ENCODE data around the gene STK24.

- TF ChIP-seq, protein P1, sequence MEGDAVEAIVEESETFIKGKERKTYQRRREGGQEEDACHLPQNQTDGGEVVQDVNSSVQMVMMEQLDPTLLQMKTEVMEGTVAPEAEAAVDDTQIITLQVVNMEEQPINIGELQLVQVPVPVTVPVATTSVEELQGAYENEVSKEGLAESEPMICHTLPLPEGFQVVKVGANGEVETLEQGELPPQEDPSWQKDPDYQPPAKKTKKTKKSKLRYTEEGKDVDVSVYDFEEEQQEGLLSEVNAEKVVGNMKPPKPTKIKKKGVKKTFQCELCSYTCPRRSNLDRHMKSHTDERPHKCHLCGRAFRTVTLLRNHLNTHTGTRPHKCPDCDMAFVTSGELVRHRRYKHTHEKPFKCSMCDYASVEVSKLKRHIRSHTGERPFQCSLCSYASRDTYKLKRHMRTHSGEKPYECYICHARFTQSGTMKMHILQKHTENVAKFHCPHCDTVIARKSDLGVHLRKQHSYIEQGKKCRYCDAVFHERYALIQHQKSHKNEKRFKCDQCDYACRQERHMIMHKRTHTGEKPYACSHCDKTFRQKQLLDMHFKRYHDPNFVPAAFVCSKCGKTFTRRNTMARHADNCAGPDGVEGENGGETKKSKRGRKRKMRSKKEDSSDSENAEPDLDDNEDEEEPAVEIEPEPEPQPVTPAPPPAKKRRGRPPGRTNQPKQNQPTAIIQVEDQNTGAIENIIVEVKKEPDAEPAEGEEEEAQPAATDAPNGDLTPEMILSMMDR (IDR thresholded peaks at IDR 0.05; ENCODE audit: low read depth, low read length): no peak
- no peak for TF ChIP-seq EZH2phosphoT487 (IDR thresholded peaks at IDR 0.05; ENCODE audit: low read depth)
Observed at GRCh38 chr13:98568918-98569317, 8.0 kb downstream of the STK24 start.

Data from OCI-LY3 (cell line).